Amniotic stem cell (primary cell): ENCODE results near the gene NAXE.
"Not testable (repeated sequence)": the region's sequence is repeated elsewhere in the genome, so short reads cannot be mapped to it uniquely, and the experiment has no call there.

Experiments
- DNase-seq: peaks from one replicate; lab custom pipeline; 2025; lab: John Stamatoyannopoulos, UW

The NAXE gene

DNA sequence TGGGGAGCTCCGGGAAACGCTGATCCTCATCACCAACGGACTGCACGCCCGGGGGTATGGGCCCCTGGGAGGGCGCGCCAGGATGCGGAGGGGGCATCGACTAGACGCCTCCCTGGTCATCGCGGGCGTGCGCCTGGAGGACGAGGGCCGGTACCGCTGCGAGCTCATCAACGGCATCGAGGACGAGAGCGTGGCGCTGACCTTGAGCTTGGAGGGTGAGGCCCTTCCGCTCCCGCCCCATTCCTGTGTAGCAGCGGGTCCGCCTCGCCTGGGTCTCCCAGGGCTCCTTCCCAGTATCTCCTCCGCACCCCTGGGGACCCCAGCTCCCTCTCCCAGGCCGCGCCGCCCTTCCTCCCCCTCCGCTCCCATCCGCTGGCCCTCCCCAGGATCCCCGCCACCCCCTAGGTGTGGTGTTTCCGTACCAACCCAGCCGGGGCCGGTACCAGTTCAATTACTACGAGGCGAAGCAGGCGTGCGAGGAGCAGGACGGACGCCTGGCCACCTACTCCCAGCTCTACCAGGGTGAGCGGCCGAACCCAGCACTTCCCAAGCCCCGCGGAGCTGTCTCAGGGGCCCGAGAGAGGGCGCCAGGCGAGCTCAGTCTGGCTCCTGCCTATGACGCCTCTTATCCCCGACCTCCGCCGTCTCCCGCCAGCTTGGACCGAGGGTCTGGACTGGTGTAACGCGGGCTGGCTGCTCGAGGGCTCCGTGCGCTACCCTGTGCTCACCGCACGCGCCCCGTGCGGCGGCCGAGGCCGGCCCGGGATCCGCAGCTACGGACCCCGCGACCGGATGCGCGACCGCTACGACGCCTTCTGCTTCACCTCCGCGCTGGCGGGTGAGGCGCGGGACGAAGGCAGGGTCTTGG, 32.6 kb downstream of the NAXE start:
- no peak for DNase-seq

DNA sequence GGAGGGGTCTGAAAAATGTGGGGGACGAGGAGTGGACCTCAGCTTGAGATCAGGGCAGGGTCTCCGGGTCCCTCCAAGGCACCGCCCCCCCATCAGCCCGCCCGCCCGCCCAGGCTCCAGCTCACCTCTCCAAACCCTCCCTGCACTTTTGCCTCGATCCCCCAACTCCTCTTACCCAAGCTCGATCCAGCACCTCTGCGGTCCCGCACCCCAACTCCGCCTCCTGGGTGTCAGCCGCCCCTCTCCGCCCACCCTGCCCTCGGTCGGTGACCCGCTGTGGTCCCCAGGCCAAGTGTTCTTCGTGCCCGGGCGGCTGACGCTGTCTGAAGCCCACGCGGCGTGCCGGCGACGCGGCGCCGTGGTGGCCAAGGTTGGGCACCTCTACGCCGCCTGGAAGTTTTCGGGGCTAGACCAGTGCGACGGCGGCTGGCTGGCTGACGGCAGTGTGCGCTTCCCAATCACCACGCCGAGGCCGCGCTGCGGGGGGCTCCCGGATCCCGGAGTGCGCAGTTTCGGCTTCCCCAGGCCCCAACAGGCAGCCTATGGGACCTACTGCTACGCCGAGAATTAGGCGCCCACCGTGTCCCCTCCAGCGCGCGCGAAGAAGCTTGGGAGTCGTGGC, 33.3 kb downstream of the NAXE start:
- DNase-seq, result no peak

DNA sequence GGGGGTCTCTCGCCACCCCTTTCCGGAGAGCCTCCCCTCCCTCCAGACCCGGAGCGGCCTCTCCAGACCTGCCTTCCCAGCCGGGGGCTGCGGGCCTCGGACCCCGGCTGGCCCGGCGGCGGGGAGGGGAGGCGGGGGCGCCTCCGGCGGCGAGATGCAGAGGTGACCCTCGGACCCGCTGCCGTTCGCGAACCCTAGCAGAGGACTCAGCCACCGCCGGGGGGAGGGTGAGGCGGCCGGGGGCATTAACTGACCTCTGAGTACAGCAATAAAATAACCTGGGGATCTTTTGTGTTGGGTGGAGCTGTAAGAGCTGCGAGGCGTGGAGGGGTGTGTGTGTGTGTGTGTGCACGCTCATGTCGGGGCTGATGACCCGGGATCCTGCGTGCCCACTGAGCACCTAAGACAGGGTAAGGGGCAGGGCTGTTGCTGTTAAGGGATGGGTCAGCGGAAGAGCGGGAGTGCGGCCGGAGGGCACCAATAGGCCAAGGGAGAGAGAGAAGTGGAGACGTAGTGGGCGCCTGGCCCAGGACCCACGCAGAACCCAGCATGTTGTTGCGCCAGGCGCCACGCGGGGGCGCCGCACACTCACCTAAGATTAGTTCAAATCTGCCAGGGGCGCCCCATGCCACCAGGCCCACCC, 34.0 kb downstream of the NAXE start:
- DNase-seq, result no peak

DNA sequence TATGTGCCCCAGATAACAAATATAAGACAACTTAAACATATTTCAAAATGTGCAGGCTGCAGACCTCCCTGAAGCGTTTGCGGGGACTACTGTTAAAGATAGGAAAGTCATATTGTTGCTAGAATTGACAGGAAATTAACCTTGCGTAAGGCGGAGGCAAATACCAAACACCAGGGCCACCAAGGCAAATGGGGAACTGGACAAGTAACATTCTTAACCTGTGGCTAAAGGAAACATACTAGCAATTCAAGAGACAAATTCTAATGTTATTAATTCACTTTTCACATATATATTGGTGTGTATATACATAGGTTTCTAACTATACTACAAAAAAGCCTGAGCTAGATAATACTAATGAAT, 34.5 kb downstream of the NAXE start:
- DNase-seq, result no peak

DNA sequence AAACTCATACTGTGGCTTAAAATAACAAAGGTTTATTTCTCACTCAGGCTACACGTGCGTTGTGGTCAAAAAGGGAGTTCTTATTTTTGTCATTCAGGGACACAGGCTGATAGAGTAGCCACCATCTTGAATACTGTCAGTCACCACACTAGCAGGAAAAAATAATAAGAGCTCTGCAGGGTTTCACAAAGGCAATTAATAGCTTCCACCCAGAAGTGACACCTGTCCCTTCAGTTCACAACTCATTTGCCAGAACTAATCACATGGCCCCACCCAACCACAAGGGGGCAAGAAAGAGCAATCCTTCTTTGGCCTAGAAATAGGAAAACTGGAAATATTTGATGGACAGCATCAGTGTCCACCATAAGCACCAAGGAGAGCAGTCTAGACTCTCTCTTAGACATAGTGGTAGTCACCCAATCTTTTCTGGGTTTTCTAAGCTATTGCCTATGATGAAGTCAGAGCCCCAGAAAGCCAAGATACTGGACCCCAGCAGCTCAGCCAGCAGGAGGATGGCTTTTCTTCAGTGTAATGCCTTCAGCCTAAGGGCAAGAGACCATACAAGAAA, 35.8 kb downstream of the NAXE start:
- no peak for DNase-seq

DNA sequence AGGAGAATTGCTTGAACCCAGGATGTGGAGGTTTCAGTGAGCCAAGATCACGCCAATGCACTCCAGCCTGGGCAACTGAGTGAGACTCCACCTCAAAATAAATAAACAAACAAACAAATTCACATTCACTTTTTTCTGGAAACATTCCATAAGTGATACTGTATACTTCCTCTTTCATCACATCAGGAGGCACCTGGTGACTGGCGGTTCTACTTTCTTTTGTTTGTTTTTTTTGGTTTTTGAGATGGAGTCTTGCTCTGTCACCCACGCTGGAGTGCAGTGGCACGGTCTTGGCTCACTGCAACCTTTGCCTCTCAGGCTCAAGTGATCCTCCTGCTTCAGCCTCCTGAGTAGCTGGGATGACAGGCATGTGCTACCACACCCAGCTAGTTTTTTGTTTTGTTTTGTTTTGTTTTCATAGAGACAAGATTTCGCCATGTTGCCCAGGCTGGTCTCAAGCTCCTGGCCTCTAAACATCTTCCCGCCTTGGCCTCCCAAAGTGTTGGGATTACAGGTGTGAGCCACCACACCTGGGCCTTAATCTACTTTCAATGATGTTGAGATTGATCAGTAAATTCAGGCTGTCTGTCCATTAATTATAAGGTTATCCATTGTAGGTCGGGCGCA, 38.4 kb downstream of the NAXE start:
- no peak for DNase-seq

DNA sequence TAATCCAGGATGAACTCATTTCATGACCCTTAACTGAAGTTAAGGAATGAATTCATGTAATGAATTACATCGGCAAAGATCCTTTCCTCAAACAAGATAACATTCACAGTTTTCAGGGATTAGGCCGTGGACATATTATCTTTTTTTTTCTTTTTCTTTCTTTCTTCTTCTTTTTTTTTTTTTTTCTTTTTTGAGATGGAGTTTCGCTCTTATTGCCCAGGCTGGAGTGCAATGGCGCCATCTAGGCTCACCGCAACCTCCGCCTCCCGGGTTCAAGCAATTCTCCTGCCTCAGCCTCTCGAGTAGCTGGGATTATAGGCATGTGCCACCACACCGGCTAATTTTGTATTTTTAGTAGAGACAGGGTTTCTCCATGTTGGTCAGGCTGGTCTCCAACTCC, 39.6 kb downstream of the NAXE start:
- not testable (repeated sequence) for DNase-seq

DNA sequence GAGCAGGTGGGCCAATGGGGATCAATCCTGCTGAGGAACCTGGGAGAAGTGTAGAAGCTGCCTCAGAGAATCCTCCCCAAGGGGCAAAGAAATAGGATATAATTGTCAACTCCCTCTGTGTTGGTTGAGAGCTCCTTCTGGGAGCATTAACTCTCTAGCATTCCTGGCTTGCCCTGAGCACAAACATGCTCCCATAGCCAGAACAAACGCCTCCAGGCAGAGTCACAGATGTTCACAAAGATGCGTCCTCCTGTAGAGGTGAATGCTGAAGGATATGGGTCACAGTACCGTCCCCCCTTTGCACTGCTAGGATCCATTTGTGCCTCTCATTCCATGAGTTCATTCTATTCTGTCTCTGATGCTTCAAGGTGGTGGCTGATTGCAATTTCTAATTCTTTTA, 40.8 kb downstream of the NAXE start:
- DNase-seq, result no peak

DNA sequence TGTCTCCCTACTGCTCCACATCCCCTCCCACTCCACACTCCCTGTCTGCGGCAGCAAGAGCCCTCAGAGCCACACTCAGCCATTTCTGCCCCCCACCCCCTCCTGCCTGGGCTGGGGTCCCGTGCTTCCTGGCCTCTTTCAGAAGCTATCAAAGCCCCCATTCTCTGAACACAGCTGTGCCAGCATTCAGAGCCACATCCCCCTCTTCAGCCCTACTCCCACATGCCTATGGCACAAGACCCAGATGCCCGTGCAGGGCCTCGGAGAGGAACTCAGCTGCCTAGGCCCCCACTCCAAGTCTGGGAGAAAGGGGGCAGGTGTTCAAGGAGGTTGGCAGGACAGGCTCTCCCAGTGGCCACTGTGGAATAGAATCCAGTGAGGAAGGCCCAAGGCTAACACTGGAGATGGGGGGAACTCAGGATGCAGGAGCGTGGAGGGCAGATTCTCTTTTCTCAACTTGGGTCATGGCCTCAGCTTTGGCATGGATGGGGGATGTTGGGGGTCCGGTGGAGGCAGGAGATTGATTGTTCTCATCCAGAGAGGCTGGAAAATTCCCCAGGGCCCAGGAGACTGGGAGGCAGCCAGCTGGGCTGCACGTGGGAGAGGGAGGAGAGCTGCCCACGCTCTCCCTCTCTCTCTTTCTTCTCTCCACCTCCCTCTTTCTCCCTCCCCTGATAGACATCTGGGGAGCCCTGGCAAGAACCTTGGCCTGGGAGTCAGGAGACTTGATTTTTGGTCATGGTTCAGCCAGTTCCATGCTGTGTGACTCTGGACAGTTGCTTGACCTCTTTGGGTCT, 46.8 kb downstream of the NAXE start:
- DNase-seq, result no peak

DNA sequence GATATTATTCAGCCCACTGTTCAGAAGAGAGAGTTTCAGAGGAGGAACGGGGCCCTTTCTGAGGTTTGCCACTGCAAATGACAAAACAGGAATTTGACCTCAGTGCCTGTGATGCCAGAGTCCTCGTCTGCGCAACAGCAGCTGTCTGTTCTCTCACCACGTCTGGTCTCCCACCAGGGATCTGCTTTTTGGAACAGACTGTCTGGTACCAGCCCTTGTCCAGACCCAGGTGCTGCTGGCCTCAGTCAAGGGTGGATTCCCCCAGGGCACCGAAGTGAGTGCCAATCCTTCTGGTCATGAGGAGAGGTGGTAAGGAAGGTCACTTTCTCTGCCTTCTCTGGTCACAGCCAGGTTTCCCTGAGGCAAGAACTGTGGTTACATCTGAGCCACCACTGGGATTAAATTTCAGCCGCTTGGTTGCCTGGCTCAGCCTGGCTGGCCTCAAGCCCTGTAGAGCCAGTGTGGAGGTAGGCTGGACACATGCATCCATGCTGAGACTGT, 48.1 kb downstream of the NAXE start:
- DNase-seq, result no peak

DNA sequence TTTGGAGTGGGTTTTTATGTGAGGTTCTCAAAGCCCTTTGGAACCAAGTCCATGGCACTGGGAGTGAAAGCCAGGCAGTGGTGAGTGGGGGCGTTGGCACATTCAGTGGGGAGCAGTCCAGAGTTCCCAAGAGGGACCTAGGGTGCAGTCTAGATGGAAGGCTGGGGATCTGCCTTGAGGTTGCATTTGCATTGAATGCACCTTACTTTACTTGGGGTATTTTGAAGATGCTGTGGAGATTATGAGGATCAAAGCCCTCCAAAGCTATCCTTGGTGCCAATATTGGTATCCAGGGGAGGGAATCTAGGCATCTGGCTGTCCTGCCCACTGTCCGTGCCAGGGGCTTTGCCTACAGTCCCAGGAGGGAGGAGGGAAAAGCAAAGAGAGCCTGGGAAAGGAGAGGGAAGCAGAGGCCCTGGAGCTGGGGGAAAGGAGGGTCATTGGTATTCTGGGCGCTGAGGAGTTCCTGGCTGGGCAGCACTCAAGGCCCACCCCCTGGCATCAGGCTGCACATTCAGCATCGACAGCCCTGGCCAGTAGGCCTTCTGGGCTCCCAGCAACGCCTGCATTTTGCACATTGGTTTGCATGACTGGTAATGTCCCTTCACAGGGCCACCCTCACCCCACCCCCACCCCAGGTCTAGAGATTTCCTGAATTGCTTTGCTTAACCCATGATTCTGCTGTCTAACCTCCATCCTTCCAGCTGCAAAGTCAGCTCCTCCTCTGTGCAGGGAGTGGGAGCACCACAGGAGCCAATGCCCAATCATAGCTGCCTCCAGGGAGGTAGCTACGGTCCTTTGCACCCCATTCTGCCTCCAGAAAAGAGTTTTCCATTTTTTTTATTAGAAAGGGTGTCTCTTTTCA, 49.5 kb downstream of the NAXE start:
- DNase-seq, result no peak

DNA sequence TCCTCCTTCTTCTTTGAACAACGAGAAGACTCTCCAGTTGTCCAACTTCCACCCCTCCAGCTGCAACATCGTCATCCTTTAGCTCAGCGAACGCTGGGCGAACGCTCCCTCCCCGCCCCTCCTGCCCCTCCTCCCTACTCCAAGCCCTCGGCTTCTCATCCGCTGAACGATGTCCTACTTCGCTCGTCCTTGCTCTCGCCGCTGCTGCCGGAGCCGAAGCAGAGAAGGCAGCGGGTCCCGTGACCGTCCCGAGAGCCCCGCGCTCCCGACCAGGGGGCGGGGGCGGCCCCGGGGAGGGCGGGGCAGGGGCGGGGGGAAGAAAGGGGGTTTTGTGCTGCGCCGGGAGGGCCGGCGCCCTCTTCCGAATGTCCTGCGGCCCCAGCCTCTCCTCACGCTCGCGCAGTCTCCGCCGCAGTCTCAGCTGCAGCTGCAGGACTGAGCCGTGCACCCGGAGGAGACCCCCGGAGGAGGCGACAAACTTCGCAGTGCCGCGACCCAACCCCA, 50.2 kb downstream of the NAXE start, which contains the start of gene BCAN:
Gene BCAN, plus strand, starts transcription at position 357 of the 504 bp plus-strand sequence. CDS start 3,938 bp downstream, outside the sequence.
- DNase-seq, result no peak

DNA sequence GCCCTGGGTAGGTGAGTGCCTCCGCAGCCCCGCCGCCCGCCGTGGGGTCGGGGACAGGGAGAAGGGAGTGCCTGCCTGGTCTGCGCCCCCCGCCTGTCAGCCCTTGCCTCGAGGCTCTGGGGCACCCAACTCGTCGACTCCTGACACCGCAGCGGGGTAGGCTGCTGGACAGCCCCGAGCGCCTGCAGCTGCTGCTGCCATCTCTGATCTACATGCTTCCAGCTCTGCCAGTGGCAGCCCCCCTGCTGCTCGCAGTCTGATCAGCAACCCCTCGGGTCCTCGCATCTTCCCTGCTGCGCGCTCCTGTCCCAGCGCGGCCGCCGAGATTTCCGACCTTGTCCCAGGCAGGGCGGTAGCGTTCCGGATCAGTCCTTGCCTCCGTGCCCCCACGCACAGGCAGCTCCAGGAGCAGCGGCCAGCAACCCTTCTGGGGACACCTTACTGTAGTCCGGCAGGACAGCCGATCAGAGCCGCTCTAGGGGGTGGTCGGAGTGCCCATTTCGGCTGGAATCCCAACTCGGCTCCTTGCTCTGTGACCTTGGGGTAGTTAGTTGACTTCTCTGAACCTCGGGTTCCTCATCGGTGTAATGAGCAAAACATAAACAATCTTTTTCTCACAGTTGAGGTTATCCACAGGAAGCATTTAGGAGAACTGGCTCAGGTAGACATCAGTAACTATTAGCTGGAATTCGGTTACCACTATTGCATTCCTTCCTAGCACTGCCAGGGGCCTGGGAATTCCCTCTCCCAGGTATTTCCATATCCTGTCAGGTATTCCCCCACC, 50.9 kb downstream of the NAXE start:
- DNase-seq, result no peak

DNA sequence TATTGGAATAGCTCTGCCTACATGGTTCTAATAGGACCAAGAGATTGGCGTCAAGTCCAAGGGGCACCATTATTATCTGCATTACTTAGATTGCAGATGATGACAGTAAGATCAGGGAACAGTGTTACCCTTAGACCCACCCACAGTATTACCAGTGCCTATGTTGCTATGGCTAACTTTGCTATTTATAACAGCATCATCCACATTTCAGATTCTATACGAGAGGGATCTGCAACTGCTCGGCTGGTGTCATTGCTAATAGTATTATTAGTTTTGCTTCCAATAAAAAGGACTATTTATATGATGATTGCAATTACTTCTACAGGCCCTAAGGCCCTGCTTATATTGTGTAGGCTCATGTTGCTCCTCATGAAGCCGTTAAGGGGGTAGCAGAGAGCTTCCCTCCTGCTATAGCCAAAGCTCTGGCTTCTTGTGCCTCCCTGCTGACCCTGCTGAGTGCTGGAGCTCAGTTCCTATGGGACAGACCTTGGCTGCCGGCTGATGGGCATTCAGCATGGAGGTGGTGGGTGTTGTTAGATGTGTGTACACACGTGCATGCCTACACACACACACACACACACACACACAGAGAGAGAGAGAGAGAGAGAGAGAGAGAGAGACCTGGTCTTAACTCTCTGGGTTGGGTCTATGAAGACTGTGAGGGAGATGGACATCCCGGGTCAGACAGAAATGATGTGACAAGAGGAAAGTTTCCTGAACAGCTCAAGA, 51.6 kb downstream of the NAXE start:
- DNase-seq, result no peak

DNA sequence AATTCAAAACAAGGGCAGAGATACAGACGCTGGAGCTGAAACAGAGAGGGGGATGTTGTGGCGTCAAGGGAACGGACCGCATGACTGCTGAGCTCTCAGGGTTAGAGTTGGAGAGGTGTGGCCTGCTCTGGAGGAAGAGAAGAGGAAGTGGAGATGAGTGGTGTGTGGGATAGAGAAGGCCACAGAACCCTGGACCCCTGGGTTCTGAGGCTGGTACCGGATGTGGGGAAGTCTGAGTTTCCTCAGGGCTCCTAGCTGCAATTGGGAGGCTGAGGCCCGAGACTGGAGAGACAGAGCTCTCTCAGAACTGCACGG, 52.2 kb downstream of the NAXE start:
- no peak for DNase-seq
